IPS-11a (cell line): Measurements from ENCODE around the gene USP40.
"Not testable (repeated sequence)": the region's sequence is repeated elsewhere in the genome, so short reads cannot be mapped to it uniquely, and the experiment has no call there.

Experiments
- H3K4me3 ChIP-seq: one replicate; pipeline ENCODE4 v1.5.1; 2013; ENCODE audit warnings: low read depth, low read length, control low read depth

USP40 gene

GRCh38 chr2:233566141-233566956 is at the start of gene USP40:
TSS of gene USP40 (minus strand) at chr2:233566782. CDS start at chr2:233565554, 1,228 bp downstream.
- peak within 1 kb of the TSS; percentile 91 for H3K4me3 ChIP-seq

- H3K4me3 ChIP-seq: no peak overlapping the region
These were observed 44.7 kb upstream of the USP40 start for GRCh38 chr2:233611284-233611683.

- H3K4me3 ChIP-seq: no peak overlapping the region
These were observed 39.1 kb upstream of the USP40 start for GRCh38 chr2:233605680-233606079.

- H3K4me3 ChIP-seq: no peak overlapping the region
These were observed 38.2 kb upstream of the USP40 start for GRCh38 chr2:233604826-233605225.

GRCh38 chr2:233603520-233603919 is 36.9 kb upstream of the USP40 start:
- no peak overlapping the region for H3K4me3 ChIP-seq

- no peak overlapping the region for H3K4me3 ChIP-seq
These were observed 35.5 kb upstream of the USP40 start for GRCh38 chr2:233602076-233602475.

GRCh38 chr2:233600386-233600785 is 33.8 kb upstream of the USP40 start:
- H3K4me3 ChIP-seq: no peak overlapping the region

GRCh38 chr2:233598952-233599351 is 32.4 kb upstream of the USP40 start:
- H3K4me3 ChIP-seq: no peak overlapping the region

- H3K4me3 ChIP-seq: no peak overlapping the region
These were observed 30.9 kb upstream of the USP40 start for GRCh38 chr2:233597522-233597921.

GRCh38 chr2:233593201-233593600 is 26.6 kb upstream of the USP40 start:
- H3K4me3 ChIP-seq: no peak overlapping the region

GRCh38 chr2:233592706-233593105 is 26.1 kb upstream of the USP40 start:
- not testable (repeated sequence) for H3K4me3 ChIP-seq

GRCh38 chr2:233588400-233588799 is 21.8 kb upstream of the USP40 start:
- no peak overlapping the region for H3K4me3 ChIP-seq

- H3K4me3 ChIP-seq: no peak overlapping the region
These were observed 17.6 kb upstream of the USP40 start for GRCh38 chr2:233584210-233584609.

- H3K4me3 ChIP-seq: not testable (repeated sequence)
These were observed 16.8 kb upstream of the USP40 start for GRCh38 chr2:233583217-233583965.

GRCh38 chr2:233577341-233577740 is 10.8 kb upstream of the USP40 start:
- not testable (repeated sequence) for H3K4me3 ChIP-seq

GRCh38 chr2:233572468-233572867 is 5.9 kb upstream of the USP40 start:
- no peak overlapping the region for H3K4me3 ChIP-seq

- no peak overlapping the region for H3K4me3 ChIP-seq
These were observed 4.9 kb upstream of the USP40 start for GRCh38 chr2:233571462-233571861.

- no peak overlapping the region for H3K4me3 ChIP-seq
These were observed 4.4 kb upstream of the USP40 start for GRCh38 chr2:233571001-233571400.

GRCh38 chr2:233565685-233566140 is 869 bp downstream of the USP40 start:
- H3K4me3 ChIP-seq: peak overlapping the region; percentile 91

- H3K4me3 ChIP-seq: no peak overlapping the region
These were observed 2.7 kb downstream of the USP40 start for GRCh38 chr2:233563663-233564430.
